Measurements from ENCODE around the gene PIBF1. TPM values are rescaled to one million over a fixed set of nuclear protein-coding genes. Genes with fewer than 3 reads are reported as not detected.

The PIBF1 gene
- total and polyA plus RNA-seq, 10 of the 15 experiments (the other 5 are each of a cell fraction or from before 2014, with no cell fraction given), result 6.4 to 24.5 (median 11.1) TPM

GRCh38 chr13:73054712-73055111 lies 272.8 kb downstream of the PIBF1 start:
- SMC1A ChIA-PET (ENCODE audit: uncharacterized antibody, unreplicated experiment), result no interaction called here
- no peak overlapping the region for H2AFZ ChIP-seq (ENCODE audit: control insufficient read depth, low read depth, low read length)

More at GRCh38 chr13:73054712-73055111, 272.8 kb downstream of the PIBF1 start:
- no peak overlapping the region for H3K4me3 ChIP-seq
- no TSS peak for BruUV-seq (replicated peaks)
- in situ Hi-C loops (cut with MboI) (no loop called here), intact Hi-C loops (cut with micrococcal nuclease; ENCODE audit: unreplicated experiment) (no loop called here)
- H3K4me1 ChIP-seq (ENCODE audit: control insufficient read depth, insufficient read depth, low read length), result peaks cover 3% of the 10 kb centered on the region; the same call in 1 of the 2 replicates
- RAD21 ChIA-PET (ENCODE audit: unreplicated experiment), result no interaction called here
- no peaks in the 10 kb centered on the region for H3K9me3 ChIP-seq (replicated peaks; ENCODE audit: control insufficient read depth, insufficient read depth, low read length)
- no peaks in the 10 kb centered on the region for H4K20me1 ChIP-seq (ENCODE audit: control insufficient read depth, insufficient read depth)
- H3K79me2 ChIP-seq (ENCODE audit: control insufficient read depth, insufficient read depth, low read length), result no peaks in the 10 kb centered on the region
- 49% methylated on average over 5 of the region's 5 CpGs for WGBS (ENCODE audit: insufficient coverage, insufficient replicate concordance, low lambda C conversion rate, missing lambda C conversion rate)
- CTCF ChIA-PET, result interaction anchor here (0.5 kb wide), 1 partner anchor 94 kb away, joined by 3 read pairs; no protein-coding TSS in a partner anchor
- no peaks in the 10 kb centered on the region for H3K27me3 ChIP-seq (replicated peaks in 1 of 2; ENCODE audit: control insufficient read depth in 2 of 2, insufficient read depth in 2 of 2, low read length in 1 of 2)
- no peaks in the 10 kb centered on the region for H3K36me3 ChIP-seq (ENCODE audit: control insufficient read depth in 2 of 2, insufficient read depth in 2 of 2, low read length in 1 of 2)
- H3K27ac ChIP-seq (ENCODE audit: control insufficient read depth, insufficient read depth), result no peak overlapping the region
- no peak for FAIRE-seq
- ATAC-seq, result no peak
- TF ChIP-seq IKZF2 (IDR thresholded peaks at IDR 0.05) (no peak), MXI1 (IDR thresholded peaks at IDR 0.05; ENCODE audit: low read depth, low read length) (no peak), PAX5 (IDR thresholded peaks at IDR 0.05; ENCODE audit: borderline replicate concordance, low read depth, low read length) (no peak), ZNF217 (IDR thresholded peaks at IDR 0.05) (no peak), BCL3 (IDR thresholded peaks at IDR 0.05; ENCODE audit: borderline replicate concordance, insufficient read depth, low read depth, low read length, poor library complexity, severe bottlenecking) (no peak), NRF1 (conservative IDR thresholded peaks at IDR 0.05; ENCODE audit: low read depth, low read length) (no peak), RFX5 (IDR thresholded peaks at IDR 0.05; ENCODE audit: low read depth, low read length) (no peak), NFXL1 (IDR thresholded peaks at IDR 0.05; ENCODE audit: borderline replicate concordance) (no peak), USF1 (IDR thresholded peaks at IDR 0.05; ENCODE audit: borderline replicate concordance, extremely low read length, insufficient read depth, low read depth, low read length) (no peak), BACH1 (IDR thresholded peaks at IDR 0.05; ENCODE audit: borderline replicate concordance) (no peak), RAD51 (IDR thresholded peaks at IDR 0.05) (no peak), SREBF2 (IDR thresholded peaks at IDR 0.05; ENCODE audit: low read length) (no peak), POU2F2 (IDR thresholded peaks at IDR 0.05; ENCODE audit: borderline replicate concordance, low read depth, low read length) (no peak), CBX5 (IDR thresholded peaks at IDR 0.05; ENCODE audit: low read depth) (no peak)
- H3K9ac ChIP-seq (ENCODE audit: control insufficient read depth, insufficient read depth, low read length), result no peak overlapping the region
- H3K4me2 ChIP-seq (ENCODE audit: control insufficient read depth, insufficient read depth), result no peak overlapping the region
- POLR2A ChIA-PET, result no interaction called here
- DNase-seq (ENCODE audit: low read depth, low spot score), result no peak

Measured in GM12878 (cell line).